Choroid plexus epithelial cell (primary cell): ENCODE measurements around the gene BSND.

Experiments
- DNase-seq: peaks from one replicate; pipeline ENCODE4 v3.0.0-alpha.2; 2010; ENCODE audit warnings: low read depth
- H3K4me3 ChIP-seq: 2 replicates; pipeline ENCODE4 v1.5.1; 2011; ENCODE audit warnings: low read depth, mild to moderate bottlenecking, control low read depth, low read length, moderate library complexity
- CTCF ChIP-seq: conservative IDR thresholded peaks from 2 replicates; pipeline ENCODE4 v1.5.1; 2011; ENCODE audit warnings: low read depth, mild to moderate bottlenecking, control low read depth, inconsistent platforms, low read length, moderate library complexity

Gene BSND

GRCh38 chr1:54986533-54986932, 12.2 kb upstream of the BSND start:
- no peak for DNase-seq
- no peak for TF ChIP-seq CTCF
- H3K4me3 ChIP-seq, result no peak overlapping the region

GRCh38 chr1:54987427-54987826, 11.3 kb upstream of the BSND start:
- no peak overlapping the region for H3K4me3 ChIP-seq
- DNase-seq, result no peak
- TF ChIP-seq CTCF, result no peak

- TF ChIP-seq CTCF, result no peak
- peak; percentile 59 for DNase-seq
These were observed 10.6 kb upstream of the BSND start for GRCh38 chr1:54987919-54988705.

GRCh38 chr1:54988975-54989374, 9.8 kb upstream of the BSND start:
- no peak for TF ChIP-seq CTCF
- H3K4me3 ChIP-seq, result no peak overlapping the region
- DNase-seq, result no peak

More at GRCh38 chr1:54987919-54988705, 10.6 kb upstream of the BSND start:
- no peak overlapping the region for H3K4me3 ChIP-seq

GRCh38 chr1:54989473-54989872, 9.3 kb upstream of the BSND start:
- TF ChIP-seq CTCF, result no peak
- no peak for DNase-seq
- no peak overlapping the region for H3K4me3 ChIP-seq

GRCh38 chr1:54989968-54990810, 8.5 kb upstream of the BSND start:
- no peak for TF ChIP-seq CTCF

GRCh38 chr1:54990916-54991315, 7.8 kb upstream of the BSND start:
- H3K4me3 ChIP-seq, result no peak overlapping the region
- DNase-seq, result no peak
- TF ChIP-seq CTCF, result no peak

More at GRCh38 chr1:54989968-54990810, 8.5 kb upstream of the BSND start:
- no peak overlapping the region for H3K4me3 ChIP-seq
- DNase-seq, result peak; percentile 35
